B cell (primary cell): ENCODE results near the gene TMEM236. TPM values are rescaled to one million over a fixed set of nuclear protein-coding genes. Genes with fewer than 3 reads are reported as not detected.

ENCODE experiments used
- ATAC-seq: fragments of 200-7000 bp; cut with Tn5 transposase; one replicate; pipeline ENCODE4 v1.10.0; 2021; ENCODE audit warnings: low read depth, mild to moderate bottlenecking, moderate number of reproducible peaks, moderate library complexity
- CTCF ChIA-PET: fragments of 350-600 bp; sonication (Branson Sonifier 250); formaldehyde crosslinking; loops from one replicate; lab custom pipeline; 2021; ENCODE audit warnings: antibody characterized with exemption, inconsistent platforms; lab: Charles Lee
- POLR2A ChIA-PET: fragments of 350-600 bp; sonication (Branson Sonifier 250); formaldehyde crosslinking; loops from one replicate; lab custom pipeline; 2021; ENCODE audit warnings: antibody characterized with exemption; lab: Charles Lee
- DNase-seq: peaks from one replicate; pipeline ENCODE4 v3.0.0; 2013
- H2AFZ ChIP-seq: 2 replicates; pipeline ENCODE4 v1.6.1; 2012; ENCODE audit warnings: mild to moderate bottlenecking, low read depth, low read length; ENCODE audit not compliant: insufficient read depth, poor library complexity, severe bottlenecking
- H3K27ac ChIP-seq, 2 donors: 1 replicate in 1 of 2; 2 replicates in 1 of 2; pipeline ENCODE4 v1.5.1; 2012 to 2013; ENCODE audit warnings: low read length in 2 of 2, mild to moderate bottlenecking in 2 of 2, moderate library complexity in 1 of 2
- H3K27me3 ChIP-seq, 4 experiments: fragments of 200-600 bp in 1 of 4; sonication (generic) in 1 of 4; replicated peaks in 1 of 4; 1 replicate in 2 of 4; 2 replicates in 2 of 4; pipeline versions ENCODE4 v1.6.1 to v1.7.0; 2013 to 2016; ENCODE audit warnings: low read length in 3 of 4, mild to moderate bottlenecking in 2 of 4, mixed read lengths in 1 of 4, moderate library complexity in 1 of 4; ENCODE audit not compliant: insufficient read depth in 4 of 4, control insufficient read depth in 3 of 4; ENCODE audit errors: control extremely low read depth in 1 of 4
- H3K36me3 ChIP-seq, 2 experiments: replicated peaks in 1 of 2; 1 replicate in 1 of 2; 2 replicates in 1 of 2; pipeline versions ENCODE4 v1.6.1 to v1.7.1; 2013; ENCODE audit warnings: low read length in 1 of 2; ENCODE audit not compliant: insufficient read depth in 2 of 2, control insufficient read depth in 1 of 2; ENCODE audit errors: control extremely low read depth in 1 of 2, extremely low read depth in 1 of 2
- H3K4me1 ChIP-seq, 2 donors: fragments of 200-600 bp in 1 of 2; sonication (generic) in 1 of 2; 1 replicate in 1 of 2; 2 replicates in 1 of 2; pipeline versions ENCODE4 v1.5.1 to v1.6.1; 2013 to 2017; ENCODE audit warnings: low read length in 2 of 2; ENCODE audit not compliant: control insufficient read depth in 2 of 2, insufficient read depth in 2 of 2
- H3K4me2 ChIP-seq: replicated peaks from 2 replicates; pipeline ENCODE3; 2012; ENCODE audit warnings: mild to moderate bottlenecking, low read depth, low read length; ENCODE audit not compliant: poor library complexity, severe bottlenecking
- H3K4me3 ChIP-seq, 5 experiments: fragments of 200-600 bp in 1 of 5; sonication (generic) in 1 of 5; 1 replicate in 3 of 5; 2 replicates in 2 of 5; pipeline versions ENCODE4 v1.5.1 to v1.7.0; 2011 to 2016; ENCODE audit warnings: low read length in 4 of 5, mild to moderate bottlenecking in 4 of 5, low read depth in 2 of 5, control low read depth in 1 of 5, moderate library complexity in 1 of 5; ENCODE audit not compliant: insufficient read depth in 1 of 5; ENCODE audit errors: control extremely low read depth in 1 of 5, extremely low read depth in 1 of 5
- H3K79me2 ChIP-seq: fragments of 200-600 bp; sonication (generic); one replicate; pipeline ENCODE4 v1.6.0; 2016; ENCODE audit warnings: low read length; ENCODE audit not compliant: control insufficient read depth, insufficient read depth
- H3K9ac ChIP-seq: fragments of 200-600 bp; sonication (generic); 2 replicates; pipeline ENCODE4 v1.6.1; 2017; ENCODE audit warnings: mild to moderate bottlenecking, low read length, moderate library complexity
- H3K9me3 ChIP-seq, 3 donors: one replicate each; pipeline versions ENCODE4 v1.6.1 to v1.7.1; 2013; ENCODE audit warnings: low read length in 2 of 3; ENCODE audit not compliant: control insufficient read depth in 2 of 3, insufficient read depth in 1 of 3; ENCODE audit errors: control extremely low read depth in 1 of 3
- H4K20me1 ChIP-seq: 2 replicates; pipeline ENCODE4 v1.6.0; 2012; ENCODE audit warnings: mild to moderate bottlenecking, low read length; ENCODE audit not compliant: insufficient read depth, control insufficient read depth, poor library complexity, severe bottlenecking
- H3K27ac Mint-ChIP-seq: one replicate; pipeline ENCODE4 v1.8.0; 2021; ENCODE audit warnings: mixed read lengths
- H3K27me3 Mint-ChIP-seq: one replicate; pipeline ENCODE4 v1.8.0; 2021; ENCODE audit warnings: mixed read lengths
- H3K4me1 Mint-ChIP-seq: one replicate; pipeline ENCODE4 v1.8.0; 2021; ENCODE audit warnings: mixed read lengths
- H3K4me3 Mint-ChIP-seq: one replicate; pipeline ENCODE4 v1.8.0; 2021; ENCODE audit warnings: mixed read lengths
- H3K9me3 Mint-ChIP-seq: one replicate; pipeline ENCODE4 v1.8.0; 2022; ENCODE audit warnings: mixed read lengths; ENCODE audit not compliant: insufficient read depth
- EZH2 ChIP-seq: IDR thresholded peaks from 2 replicates; pipeline ENCODE4 v1.6.1; 2012; ENCODE audit warnings: borderline replicate concordance, low read depth, mild to moderate bottlenecking, moderate library complexity, low read length; ENCODE audit not compliant: insufficient read depth, poor library complexity, severe bottlenecking
- WGBS: methylation state at CpG from one replicate; pipeline ENCODE4 v1.1.5; 2013; ENCODE audit warnings: missing lambda C conversion rate; ENCODE audit not compliant: insufficient coverage; 5-methylcytosine and 5-hydroxymethylcytosine counted together
- intact Hi-C: fragments of 100-400 bp; cut with micrococcal nuclease; formaldehyde crosslinking; loops from one replicate; pipeline ENCODE4 v1.10.0; 2022
- polyA plus RNA-seq: library from polyadenylated mRNA; depleted of rRNA; stranded (reverse); fragments of >200 nt; gene quantifications from 2 replicates; pipeline ENCODE4 v1.2.3, GENCODE V29; 2012
- total RNA-seq, 2 donors: library from RNA; stranded (reverse); fragments of 120-200 nt in 1 of 2; gene quantifications; 1 replicate in 1 of 2; 2 replicates in 1 of 2; pipeline versions ENCODE4 v1.2.3 to v1.2.4, GENCODE V29; 2013 to 2022
- TF ChIP-seq, protein P1 (sequence below): fragments of 200-600 bp; IDR thresholded peaks from one replicate; pipeline ENCODE4 v1.8.0; 2022; ENCODE audit warnings: antibody characterized with exemption, mild to moderate bottlenecking

TMEM236 gene
- total and polyA plus RNA-seq, 2 donors (not counting 1 experiment from before 2014, with no cell fraction given): 0.09 to 0.27 TPM

DNA sequence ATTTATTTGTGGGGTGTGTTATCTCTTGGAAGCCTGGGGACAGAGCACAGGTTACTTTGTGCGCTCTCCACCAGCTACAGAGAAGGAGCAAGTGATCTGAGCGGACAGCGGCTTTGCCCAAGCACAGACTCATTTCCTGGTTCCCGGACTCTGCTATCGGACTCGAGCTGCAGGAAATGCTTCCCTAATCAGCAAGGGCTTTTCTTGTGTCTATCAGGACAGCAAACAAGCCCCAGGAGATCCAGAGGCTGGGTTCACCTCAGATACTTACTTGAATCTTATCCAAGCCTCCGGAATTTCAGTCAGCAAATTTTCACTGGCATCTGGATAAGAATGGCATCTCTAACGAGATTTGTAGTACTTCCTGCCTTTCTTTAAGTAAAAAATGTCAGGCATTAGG is 84.9 kb downstream of the TMEM236 start:
- ATAC-seq (no peak), DNase-seq (no peak)
- Histone ChIP-seq H3K79me2 (no peaks in the 10 kb centered on the region), H3K4me1 (peaks cover 10 to 15% of the 10 kb centered on the region in 2 donors), H3K4me3 (no peak overlapping the region), H3K9me3 (no peaks in the 10 kb centered on the region), H3K27me3 (no peaks in the 10 kb centered on the region), H3K27ac (no peak overlapping the region), H3K9ac (no peak overlapping the region), H4K20me1 (no peaks in the 10 kb centered on the region), H3K4me2 (peak overlapping the region; percentile 28), H3K36me3 (no peaks in the 10 kb centered on the region), H2AFZ (no peak overlapping the region)
- no peak for TF ChIP-seq EZH2
- TF ChIP-seq, protein P1, sequence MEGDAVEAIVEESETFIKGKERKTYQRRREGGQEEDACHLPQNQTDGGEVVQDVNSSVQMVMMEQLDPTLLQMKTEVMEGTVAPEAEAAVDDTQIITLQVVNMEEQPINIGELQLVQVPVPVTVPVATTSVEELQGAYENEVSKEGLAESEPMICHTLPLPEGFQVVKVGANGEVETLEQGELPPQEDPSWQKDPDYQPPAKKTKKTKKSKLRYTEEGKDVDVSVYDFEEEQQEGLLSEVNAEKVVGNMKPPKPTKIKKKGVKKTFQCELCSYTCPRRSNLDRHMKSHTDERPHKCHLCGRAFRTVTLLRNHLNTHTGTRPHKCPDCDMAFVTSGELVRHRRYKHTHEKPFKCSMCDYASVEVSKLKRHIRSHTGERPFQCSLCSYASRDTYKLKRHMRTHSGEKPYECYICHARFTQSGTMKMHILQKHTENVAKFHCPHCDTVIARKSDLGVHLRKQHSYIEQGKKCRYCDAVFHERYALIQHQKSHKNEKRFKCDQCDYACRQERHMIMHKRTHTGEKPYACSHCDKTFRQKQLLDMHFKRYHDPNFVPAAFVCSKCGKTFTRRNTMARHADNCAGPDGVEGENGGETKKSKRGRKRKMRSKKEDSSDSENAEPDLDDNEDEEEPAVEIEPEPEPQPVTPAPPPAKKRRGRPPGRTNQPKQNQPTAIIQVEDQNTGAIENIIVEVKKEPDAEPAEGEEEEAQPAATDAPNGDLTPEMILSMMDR: no peak
- no peaks in the 10 kb centered on the region for H3K9me3 Mint-ChIP-seq
- POLR2A ChIA-PET: no interaction called here
- intact Hi-C loops: no loop called here
- 48% methylated on average over 6 of the region's 8 CpGs for WGBS
- no peak overlapping the region for H3K4me3 Mint-ChIP-seq
- CTCF ChIA-PET: no interaction called here
- H3K4me1 Mint-ChIP-seq: peaks cover 8% of the 10 kb centered on the region
- peaks cover 10% of the 10 kb centered on the region for H3K27me3 Mint-ChIP-seq
- H3K27ac Mint-ChIP-seq: no peak overlapping the region

DNA sequence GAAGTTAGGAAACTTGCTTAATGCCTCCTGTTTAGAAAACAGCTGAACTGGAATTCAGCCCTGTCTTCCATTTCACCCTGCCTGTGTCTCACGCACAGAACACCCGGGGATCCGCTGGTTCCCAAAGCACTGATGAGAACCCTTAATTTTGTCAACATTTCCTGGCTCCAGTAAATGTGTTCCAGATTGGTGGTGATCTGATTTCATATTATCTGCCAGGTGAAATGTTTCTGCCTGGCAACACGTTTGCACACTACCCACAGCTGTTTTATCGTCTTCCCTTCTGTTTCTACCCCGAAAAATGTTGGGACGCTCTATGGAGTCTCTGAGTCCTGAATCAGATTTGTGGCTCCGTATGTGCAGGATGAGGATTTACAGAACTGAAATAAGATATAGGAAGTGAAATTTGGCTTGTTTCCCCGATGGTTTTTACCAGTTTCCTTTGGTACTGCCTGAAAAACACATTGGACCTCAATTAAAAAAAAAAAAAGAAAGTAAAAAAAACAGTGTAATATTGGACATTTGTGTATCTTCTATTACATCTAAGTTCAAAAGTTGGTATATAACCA is 86.2 kb downstream of the TMEM236 start:
- TF ChIP-seq, protein P1: no peak
- H3K4me3 Mint-ChIP-seq: peak overlapping the region; percentile 62
- H3K4me2 ChIP-seq: peak overlapping the region; percentile 58
- H3K27me3 ChIP-seq: no peaks in the 10 kb centered on the region
- no peak overlapping the region for H3K9ac ChIP-seq
- no peaks in the 10 kb centered on the region for H4K20me1 ChIP-seq
- H3K9me3 ChIP-seq: no peaks in the 10 kb centered on the region
- no peak overlapping the region for H2AFZ ChIP-seq
- ChIA-PET CTCF (no interaction called here), POLR2A (no interaction called here)
- intact Hi-C loops: no loop called here
- peak; percentile 21 for DNase-seq
- no peaks in the 10 kb centered on the region for H3K9me3 Mint-ChIP-seq
- peaks cover 8% of the 10 kb centered on the region for H3K4me1 Mint-ChIP-seq
- H3K27me3 Mint-ChIP-seq: peaks cover 10% of the 10 kb centered on the region
- no peaks in the 10 kb centered on the region for H3K79me2 ChIP-seq
- H3K36me3 ChIP-seq: no peaks in the 10 kb centered on the region
- peak overlapping the region in 1 of 5 experiments; percentile 38 for H3K4me3 ChIP-seq
- no peak overlapping the region for H3K27ac ChIP-seq
- H3K27ac Mint-ChIP-seq: no peak overlapping the region
- peaks cover 10 to 14% of the 10 kb centered on the region in 2 donors for H3K4me1 ChIP-seq
- 21% methylated on average over 3 of the region's 9 CpGs for WGBS
- ATAC-seq: no peak
